HepG2 (cell line): ENCODE results near the gene GALNT8. TPM values are rescaled to one million over a fixed set of nuclear protein-coding genes. Genes with fewer than 3 reads are reported as not detected.
A peak's percentile ranks its signal among the peaks of the same experiment; 100 is the strongest.

ENCODE experiments used
- ARHGAP35 ChIP-seq: sonication (generic); formaldehyde crosslinking; IDR thresholded peaks from 2 replicates; pipeline ENCODE4 v1.9.0; 2022; ENCODE audit warnings: mild to moderate bottlenecking, inconsistent platforms, moderate library complexity, missing genetic modification reagents, borderline replicate concordance
- BCL6 ChIP-seq: IDR thresholded peaks from 2 replicates; pipeline ENCODE4 v1.6.1; 2016; ENCODE audit warnings: missing genetic modification reagents, missing compliant biosample characterization
- GABPB1 ChIP-seq: IDR thresholded peaks from 2 replicates; pipeline ENCODE4 v1.6.1; 2016; ENCODE audit warnings: mild to moderate bottlenecking, missing genetic modification reagents, moderate library complexity, missing compliant biosample characterization
- ONECUT2 ChIP-seq: sonication (generic); formaldehyde crosslinking; IDR thresholded peaks from 2 replicates; pipeline ENCODE4 v1.4.0; 2020; ENCODE audit warnings: missing genetic modification reagents
- POLR2AphosphoS5 ChIP-seq: IDR thresholded peaks from 2 replicates; pipeline ENCODE4 v1.6.1; 2012; ENCODE audit warnings: low read depth, low read length
- SNAPC2 ChIP-seq: sonication (generic); formaldehyde crosslinking; IDR thresholded peaks from 2 replicates; pipeline ENCODE4 v1.8.1; 2022; ENCODE audit warnings: mild to moderate bottlenecking, missing genetic modification reagents
- ZNF12 ChIP-seq: sonication (generic); formaldehyde crosslinking; IDR thresholded peaks from 2 replicates; pipeline ENCODE4 v1.5.0; 2020; ENCODE audit warnings: missing genetic modification reagents
- ZNF138 ChIP-seq: sonication (generic); formaldehyde crosslinking; IDR thresholded peaks from 2 replicates; pipeline ENCODE4 v1.5.0; 2020; ENCODE audit warnings: mild to moderate bottlenecking, low read depth, missing genetic modification reagents
- ZNF24 ChIP-seq: fragments of 450-650 bp; IDR thresholded peaks from 2 replicates; pipeline ENCODE4 v1.6.1; 2017; ENCODE audit warnings: antibody characterized with exemption, mild to moderate bottlenecking
- ZNF792 ChIP-seq: IDR thresholded peaks from 2 replicates; pipeline ENCODE4 v1.6.1; 2016
- polyA plus RNA-seq, 8 experiments: library from polyadenylated mRNA; depleted of rRNA in 3 of 8; stranded (reverse) in 7 of 8; unstranded in 1 of 8; fragments of >200 nt; fragmentation: Illumina TruSeq in 4 of 8; extraction: Trizol in 4 of 8; gene quantifications; 2 replicates each; pipeline versions ENCODE4 v1.2.1 to v1.2.3, GENCODE V29; 2011 to 2016; ENCODE audit warnings: low read depth in 4 of 8, missing spikeins in 1 of 8, mixed read lengths in 1 of 8; ENCODE audit not compliant: insufficient read depth in 1 of 8
- total RNA-seq, 5 experiments: library from RNA; depleted of rRNA; stranded (reverse); fragments of >200 nt; fragmentation: Illumina TruSeq; extraction: Trizol; gene quantifications; 2 replicates each; pipeline ENCODE4 v1.2.3, GENCODE V29; 2016; ENCODE audit warnings: low read depth in 1 of 5
- TF ChIP-seq, protein P1 (sequence below): sonication (generic); formaldehyde crosslinking; IDR thresholded peaks from 2 replicates; pipeline ENCODE4 v1.5.0; 2020; ENCODE audit warnings: mild to moderate bottlenecking, missing genetic modification reagents, borderline replicate concordance
- TF ChIP-seq, protein P2 (sequence below): IDR thresholded peaks from 2 replicates; pipeline ENCODE4 v1.6.1; 2018; ENCODE audit warnings: missing genetic modification reagents, mild to moderate bottlenecking, missing compliant biosample characterization
- TF ChIP-seq, protein P3 (sequence below): sonication (generic); formaldehyde crosslinking; conservative IDR thresholded peaks from 2 replicates; pipeline ENCODE4 v1.4.0; 2020; ENCODE audit warnings: mild to moderate bottlenecking, missing genetic modification reagents, moderate library complexity
- TF ChIP-seq, protein P4 (sequence below): IDR thresholded peaks from 2 replicates; pipeline ENCODE4 v1.4.0; 2020; ENCODE audit warnings: mild to moderate bottlenecking, missing genetic modification reagents

Gene GALNT8
- total and polyA plus RNA-seq, 2 of the 13 experiments (the other 11 are each of a cell fraction or from before 2014, with no cell fraction given): 0.45 TPM; not detected in 1

DNA sequence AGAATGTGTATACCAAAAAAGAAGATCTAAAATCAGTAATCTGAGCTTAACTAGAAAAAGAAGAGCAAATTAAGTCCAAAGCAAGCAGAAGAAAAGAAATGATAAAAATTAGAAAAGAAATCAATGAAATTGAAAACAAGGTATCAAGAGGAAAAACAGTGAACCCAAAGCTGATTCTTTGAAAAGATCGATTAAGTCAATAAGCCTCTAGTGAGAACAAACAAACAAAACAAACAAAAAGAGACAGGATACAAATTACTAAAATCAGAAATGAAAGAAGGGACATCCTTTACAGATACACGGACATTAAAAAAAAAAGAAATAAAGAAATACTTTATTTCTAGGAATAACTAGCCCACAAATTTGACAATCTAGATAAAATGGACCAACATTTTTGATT is 12.9 kb upstream of the GALNT8 start (continued):
- peak; percentile 82 for TF ChIP-seq BCL6
- TF ChIP-seq SNAPC2 (CRISPR knock-in tag): no peak
- no peak for TF ChIP-seq ARHGAP35
- TF ChIP-seq, protein P1, sequence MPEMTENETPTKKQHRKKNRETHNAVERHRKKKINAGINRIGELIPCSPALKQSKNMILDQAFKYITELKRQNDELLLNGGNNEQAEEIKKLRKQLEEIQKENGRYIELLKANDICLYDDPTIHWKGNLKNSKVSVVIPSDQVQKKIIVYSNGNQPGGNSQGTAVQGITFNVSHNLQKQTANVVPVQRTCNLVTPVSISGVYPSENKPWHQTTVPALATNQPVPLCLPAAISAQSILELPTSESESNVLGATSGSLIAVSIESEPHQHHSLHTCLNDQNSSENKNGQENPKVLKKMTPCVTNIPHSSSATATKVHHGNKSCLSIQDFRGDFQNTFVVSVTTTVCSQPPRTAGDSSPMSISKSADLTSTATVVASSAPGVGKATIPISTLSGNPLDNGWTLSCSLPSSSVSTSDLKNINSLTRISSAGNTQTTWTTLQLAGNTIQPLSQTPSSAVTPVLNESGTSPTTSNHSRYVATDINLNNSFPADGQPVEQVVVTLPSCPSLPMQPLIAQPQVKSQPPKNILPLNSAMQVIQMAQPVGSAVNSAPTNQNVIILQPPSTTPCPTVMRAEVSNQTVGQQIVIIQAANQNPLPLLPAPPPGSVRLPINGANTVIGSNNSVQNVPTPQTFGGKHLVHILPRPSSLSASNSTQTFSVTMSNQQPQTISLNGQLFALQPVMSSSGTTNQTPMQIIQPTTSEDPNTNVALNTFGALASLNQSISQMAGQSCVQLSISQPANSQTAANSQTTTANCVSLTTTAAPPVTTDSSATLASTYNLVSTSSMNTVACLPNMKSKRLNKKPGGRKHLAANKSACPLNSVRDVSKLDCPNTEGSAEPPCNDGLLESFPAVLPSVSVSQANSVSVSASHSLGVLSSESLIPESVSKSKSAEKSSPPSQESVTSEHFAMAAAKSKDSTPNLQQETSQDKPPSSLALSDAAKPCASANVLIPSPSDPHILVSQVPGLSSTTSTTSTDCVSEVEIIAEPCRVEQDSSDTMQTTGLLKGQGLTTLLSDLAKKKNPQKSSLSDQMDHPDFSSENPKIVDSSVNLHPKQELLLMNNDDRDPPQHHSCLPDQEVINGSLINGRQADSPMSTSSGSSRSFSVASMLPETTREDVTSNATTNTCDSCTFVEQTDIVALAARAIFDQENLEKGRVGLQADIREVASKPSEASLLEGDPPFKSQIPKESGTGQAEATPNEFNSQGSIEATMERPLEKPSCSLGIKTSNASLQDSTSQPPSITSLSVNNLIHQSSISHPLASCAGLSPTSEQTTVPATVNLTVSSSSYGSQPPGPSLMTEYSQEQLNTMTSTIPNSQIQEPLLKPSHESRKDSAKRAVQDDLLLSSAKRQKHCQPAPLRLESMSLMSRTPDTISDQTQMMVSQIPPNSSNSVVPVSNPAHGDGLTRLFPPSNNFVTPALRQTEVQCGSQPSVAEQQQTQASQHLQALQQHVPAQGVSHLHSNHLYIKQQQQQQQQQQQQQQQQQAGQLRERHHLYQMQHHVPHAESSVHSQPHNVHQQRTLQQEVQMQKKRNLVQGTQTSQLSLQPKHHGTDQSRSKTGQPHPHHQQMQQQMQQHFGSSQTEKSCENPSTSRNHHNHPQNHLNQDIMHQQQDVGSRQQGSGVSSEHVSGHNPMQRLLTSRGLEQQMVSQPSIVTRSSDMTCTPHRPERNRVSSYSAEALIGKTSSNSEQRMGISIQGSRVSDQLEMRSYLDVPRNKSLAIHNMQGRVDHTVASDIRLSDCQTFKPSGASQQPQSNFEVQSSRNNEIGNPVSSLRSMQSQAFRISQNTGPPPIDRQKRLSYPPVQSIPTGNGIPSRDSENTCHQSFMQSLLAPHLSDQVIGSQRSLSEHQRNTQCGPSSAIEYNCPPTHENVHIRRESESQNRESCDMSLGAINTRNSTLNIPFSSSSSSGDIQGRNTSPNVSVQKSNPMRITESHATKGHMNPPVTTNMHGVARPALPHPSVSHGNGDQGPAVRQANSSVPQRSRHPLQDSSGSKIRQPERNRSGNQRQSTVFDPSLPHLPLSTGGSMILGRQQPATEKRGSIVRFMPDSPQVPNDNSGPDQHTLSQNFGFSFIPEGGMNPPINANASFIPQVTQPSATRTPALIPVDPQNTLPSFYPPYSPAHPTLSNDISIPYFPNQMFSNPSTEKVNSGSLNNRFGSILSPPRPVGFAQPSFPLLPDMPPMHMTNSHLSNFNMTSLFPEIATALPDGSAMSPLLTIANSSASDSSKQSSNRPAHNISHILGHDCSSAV: no peak
- TF ChIP-seq ONECUT2 (CRISPR knock-in tag): peak; percentile 64
- TF ChIP-seq, protein P2, sequence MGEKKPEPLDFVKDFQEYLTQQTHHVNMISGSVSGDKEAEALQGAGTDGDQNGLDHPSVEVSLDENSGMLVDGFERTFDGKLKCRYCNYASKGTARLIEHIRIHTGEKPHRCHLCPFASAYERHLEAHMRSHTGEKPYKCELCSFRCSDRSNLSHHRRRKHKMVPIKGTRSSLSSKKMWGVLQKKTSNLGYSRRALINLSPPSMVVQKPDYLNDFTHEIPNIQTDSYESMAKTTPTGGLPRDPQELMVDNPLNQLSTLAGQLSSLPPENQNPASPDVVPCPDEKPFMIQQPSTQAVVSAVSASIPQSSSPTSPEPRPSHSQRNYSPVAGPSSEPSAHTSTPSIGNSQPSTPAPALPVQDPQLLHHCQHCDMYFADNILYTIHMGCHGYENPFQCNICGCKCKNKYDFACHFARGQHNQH (CRISPR knock-in tag): no peak
- TF ChIP-seq, protein P3, sequence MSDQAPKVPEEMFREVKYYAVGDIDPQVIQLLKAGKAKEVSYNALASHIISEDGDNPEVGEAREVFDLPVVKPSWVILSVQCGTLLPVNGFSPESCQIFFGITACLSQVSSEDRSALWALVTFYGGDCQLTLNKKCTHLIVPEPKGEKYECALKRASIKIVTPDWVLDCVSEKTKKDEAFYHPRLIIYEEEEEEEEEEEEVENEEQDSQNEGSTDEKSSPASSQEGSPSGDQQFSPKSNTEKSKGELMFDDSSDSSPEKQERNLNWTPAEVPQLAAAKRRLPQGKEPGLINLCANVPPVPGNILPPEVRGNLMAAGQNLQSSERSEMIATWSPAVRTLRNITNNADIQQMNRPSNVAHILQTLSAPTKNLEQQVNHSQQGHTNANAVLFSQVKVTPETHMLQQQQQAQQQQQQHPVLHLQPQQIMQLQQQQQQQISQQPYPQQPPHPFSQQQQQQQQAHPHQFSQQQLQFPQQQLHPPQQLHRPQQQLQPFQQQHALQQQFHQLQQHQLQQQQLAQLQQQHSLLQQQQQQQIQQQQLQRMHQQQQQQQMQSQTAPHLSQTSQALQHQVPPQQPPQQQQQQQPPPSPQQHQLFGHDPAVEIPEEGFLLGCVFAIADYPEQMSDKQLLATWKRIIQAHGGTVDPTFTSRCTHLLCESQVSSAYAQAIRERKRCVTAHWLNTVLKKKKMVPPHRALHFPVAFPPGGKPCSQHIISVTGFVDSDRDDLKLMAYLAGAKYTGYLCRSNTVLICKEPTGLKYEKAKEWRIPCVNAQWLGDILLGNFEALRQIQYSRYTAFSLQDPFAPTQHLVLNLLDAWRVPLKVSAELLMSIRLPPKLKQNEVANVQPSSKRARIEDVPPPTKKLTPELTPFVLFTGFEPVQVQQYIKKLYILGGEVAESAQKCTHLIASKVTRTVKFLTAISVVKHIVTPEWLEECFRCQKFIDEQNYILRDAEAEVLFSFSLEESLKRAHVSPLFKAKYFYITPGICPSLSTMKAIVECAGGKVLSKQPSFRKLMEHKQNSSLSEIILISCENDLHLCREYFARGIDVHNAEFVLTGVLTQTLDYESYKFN: 0 out of 2 replicates have a peak, but pooled peaks have one; percentile 26
- no peak for TF ChIP-seq POLR2AphosphoS5
- TF ChIP-seq ZNF24: no peak
- no peak for TF ChIP-seq ZNF138 (CRISPR knock-in tag)
- TF ChIP-seq, protein P4, sequence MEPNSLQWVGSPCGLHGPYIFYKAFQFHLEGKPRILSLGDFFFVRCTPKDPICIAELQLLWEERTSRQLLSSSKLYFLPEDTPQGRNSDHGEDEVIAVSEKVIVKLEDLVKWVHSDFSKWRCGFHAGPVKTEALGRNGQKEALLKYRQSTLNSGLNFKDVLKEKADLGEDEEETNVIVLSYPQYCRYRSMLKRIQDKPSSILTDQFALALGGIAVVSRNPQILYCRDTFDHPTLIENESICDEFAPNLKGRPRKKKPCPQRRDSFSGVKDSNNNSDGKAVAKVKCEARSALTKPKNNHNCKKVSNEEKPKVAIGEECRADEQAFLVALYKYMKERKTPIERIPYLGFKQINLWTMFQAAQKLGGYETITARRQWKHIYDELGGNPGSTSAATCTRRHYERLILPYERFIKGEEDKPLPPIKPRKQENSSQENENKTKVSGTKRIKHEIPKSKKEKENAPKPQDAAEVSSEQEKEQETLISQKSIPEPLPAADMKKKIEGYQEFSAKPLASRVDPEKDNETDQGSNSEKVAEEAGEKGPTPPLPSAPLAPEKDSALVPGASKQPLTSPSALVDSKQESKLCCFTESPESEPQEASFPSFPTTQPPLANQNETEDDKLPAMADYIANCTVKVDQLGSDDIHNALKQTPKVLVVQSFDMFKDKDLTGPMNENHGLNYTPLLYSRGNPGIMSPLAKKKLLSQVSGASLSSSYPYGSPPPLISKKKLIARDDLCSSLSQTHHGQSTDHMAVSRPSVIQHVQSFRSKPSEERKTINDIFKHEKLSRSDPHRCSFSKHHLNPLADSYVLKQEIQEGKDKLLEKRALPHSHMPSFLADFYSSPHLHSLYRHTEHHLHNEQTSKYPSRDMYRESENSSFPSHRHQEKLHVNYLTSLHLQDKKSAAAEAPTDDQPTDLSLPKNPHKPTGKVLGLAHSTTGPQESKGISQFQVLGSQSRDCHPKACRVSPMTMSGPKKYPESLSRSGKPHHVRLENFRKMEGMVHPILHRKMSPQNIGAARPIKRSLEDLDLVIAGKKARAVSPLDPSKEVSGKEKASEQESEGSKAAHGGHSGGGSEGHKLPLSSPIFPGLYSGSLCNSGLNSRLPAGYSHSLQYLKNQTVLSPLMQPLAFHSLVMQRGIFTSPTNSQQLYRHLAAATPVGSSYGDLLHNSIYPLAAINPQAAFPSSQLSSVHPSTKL (CRISPR knock-in tag): 0 out of 2 replicates have a peak, but pooled peaks have one; percentile 15
- TF ChIP-seq ZNF12 (CRISPR knock-in tag): no peak
- TF ChIP-seq ZNF792 (CRISPR knock-in tag): no peak
- TF ChIP-seq GABPB1 (CRISPR knock-in tag): no peak
